ENCODE data around the gene TMCC3.
"Not testable (repeated sequence)": the region's sequence is repeated elsewhere in the genome, so short reads cannot be mapped to it uniquely, and the experiment has no call there.

Gene TMCC3

GRCh38 chr12:94603434-94604365 is 46.7 kb downstream of the TMCC3 start:
- DNase-seq = no peak
- Histone ChIP-seq H3K27ac (no peak overlapping the region), H3K36me3 (replicated peaks) (no peaks in the 10 kb centered on the region), H3K4me3 (ENCODE audit: low read depth, low read length) (no peak overlapping the region), H3K27me3 (replicated peaks) (no peaks in the 10 kb centered on the region)
- peak; percentile 84 for TF ChIP-seq CTCF (IDR thresholded peaks at IDR 0.05; ENCODE audit: low read depth, low read length, missing control alignments)
- in situ Hi-C loops (cut with HindIII; ENCODE audit: low pct_ligation_motif_present, low sequenced_read_pairs) = no loop called here

GRCh38 chr12:94602024-94602423 is 48.3 kb downstream of the TMCC3 start:
- no peak overlapping the region for H3K27ac ChIP-seq
- no peak for TF ChIP-seq CTCF (IDR thresholded peaks at IDR 0.05; ENCODE audit: low read depth, low read length, missing control alignments)
- no peak for DNase-seq
- H3K4me3 ChIP-seq (ENCODE audit: low read depth, low read length) = no peak overlapping the region
- in situ Hi-C loops (cut with HindIII; ENCODE audit: low pct_ligation_motif_present, low sequenced_read_pairs) = no loop called here
- H3K36me3 ChIP-seq (replicated peaks) = no peaks in the 10 kb centered on the region
- H3K27me3 ChIP-seq (replicated peaks) = no peaks in the 10 kb centered on the region

GRCh38 chr12:94601307-94601706 is 49.0 kb downstream of the TMCC3 start:
- DNase-seq; H3K27ac ChIP-seq; in situ Hi-C loops (cut with HindIII; ENCODE audit: low pct_ligation_motif_present, low sequenced_read_pairs); H3K4me3 ChIP-seq (ENCODE audit: low read depth, low read length); H3K36me3 ChIP-seq (replicated peaks); H3K27me3 ChIP-seq (replicated peaks): not testable (repeated sequence)

GRCh38 chr12:94599189-94599588 is 51.2 kb downstream of the TMCC3 start:
- TF ChIP-seq CTCF (IDR thresholded peaks at IDR 0.05; ENCODE audit: low read depth, low read length, missing control alignments) = no peak
- in situ Hi-C loops (cut with HindIII; ENCODE audit: low pct_ligation_motif_present, low sequenced_read_pairs) = no loop called here
- Histone ChIP-seq H3K27ac (no peak overlapping the region), H3K4me3 (ENCODE audit: low read depth, low read length) (no peak overlapping the region), H3K27me3 (replicated peaks) (no peaks in the 10 kb centered on the region), H3K36me3 (replicated peaks) (no peaks in the 10 kb centered on the region)
- DNase-seq = no peak

- in situ Hi-C loops (cut with HindIII; ENCODE audit: low pct_ligation_motif_present, low sequenced_read_pairs) = no loop called here
- H3K27me3 ChIP-seq (replicated peaks) = no peaks in the 10 kb centered on the region
- H3K27ac ChIP-seq = no peak overlapping the region
- TF ChIP-seq CTCF (IDR thresholded peaks at IDR 0.05; ENCODE audit: low read depth, low read length, missing control alignments) = no peak
- H3K4me3 ChIP-seq (ENCODE audit: low read depth, low read length) = no peak overlapping the region
- no peak for DNase-seq
- no peaks in the 10 kb centered on the region for H3K36me3 ChIP-seq (replicated peaks)
Observed at GRCh38 chr12:94597268-94597667, 53.1 kb downstream of the TMCC3 start.

- in situ Hi-C loops (cut with HindIII; ENCODE audit: low pct_ligation_motif_present, low sequenced_read_pairs) = no loop called here
- H3K36me3 ChIP-seq (replicated peaks) = no peaks in the 10 kb centered on the region
- H3K27me3 ChIP-seq (replicated peaks) = no peaks in the 10 kb centered on the region
- no peak overlapping the region for H3K27ac ChIP-seq
- no peak for DNase-seq
- no peak for TF ChIP-seq CTCF (IDR thresholded peaks at IDR 0.05; ENCODE audit: low read depth, low read length, missing control alignments)
- H3K4me3 ChIP-seq (ENCODE audit: low read depth, low read length) = no peak overlapping the region
Observed at GRCh38 chr12:94596596-94596995, 53.8 kb downstream of the TMCC3 start.
